ENCODE data around the gene FAM229B.

FAM229B gene

DNA sequence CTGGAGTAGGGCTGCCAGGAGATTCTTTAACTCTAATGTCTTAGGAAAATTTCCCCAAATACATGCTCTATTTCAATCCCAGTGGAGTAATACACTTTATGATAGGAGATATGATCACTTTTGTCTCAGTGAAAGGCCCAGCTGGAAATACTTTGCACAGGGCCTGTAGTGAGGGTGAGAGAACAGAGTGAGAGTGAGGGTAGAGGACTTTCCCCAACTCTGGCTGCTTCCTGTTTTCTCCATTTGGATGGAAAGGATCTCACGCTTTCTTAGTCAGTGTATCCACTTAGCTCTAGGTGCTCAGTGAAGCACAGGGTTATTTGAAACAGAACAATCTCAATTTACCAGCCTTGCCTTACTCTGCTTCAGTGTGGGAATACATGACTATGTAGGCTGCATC is 36.6 kb downstream of the FAM229B start:
- no peak overlapping the region for H3K9ac ChIP-seq
- no peak overlapping the region for H3K27ac ChIP-seq
- H3K79me2 ChIP-seq (ENCODE audit: insufficient read depth, low read depth) = no peaks in the 10 kb centered on the region
- no peak overlapping the region for H2AFZ ChIP-seq (ENCODE audit: low read depth)
- H4K20me1 ChIP-seq (ENCODE audit: insufficient read depth) = no peaks in the 10 kb centered on the region
- no peak overlapping the region for H3K4me3 ChIP-seq (IDR thresholded peaks at IDR 0.05; ENCODE audit: insufficient read depth, low read depth, low read length)
- no peak overlapping the region for H3K4me2 ChIP-seq
- H3K36me3 ChIP-seq (ENCODE audit: insufficient read depth) = no peaks in the 10 kb centered on the region
- no peaks in the 10 kb centered on the region for H3K4me1 ChIP-seq (ENCODE audit: low read depth, poor library complexity, severe bottlenecking)
- H3K27me3 ChIP-seq (ENCODE audit: insufficient read depth, low read depth) = no peaks in the 10 kb centered on the region
- TF ChIP-seq, protein P1, sequence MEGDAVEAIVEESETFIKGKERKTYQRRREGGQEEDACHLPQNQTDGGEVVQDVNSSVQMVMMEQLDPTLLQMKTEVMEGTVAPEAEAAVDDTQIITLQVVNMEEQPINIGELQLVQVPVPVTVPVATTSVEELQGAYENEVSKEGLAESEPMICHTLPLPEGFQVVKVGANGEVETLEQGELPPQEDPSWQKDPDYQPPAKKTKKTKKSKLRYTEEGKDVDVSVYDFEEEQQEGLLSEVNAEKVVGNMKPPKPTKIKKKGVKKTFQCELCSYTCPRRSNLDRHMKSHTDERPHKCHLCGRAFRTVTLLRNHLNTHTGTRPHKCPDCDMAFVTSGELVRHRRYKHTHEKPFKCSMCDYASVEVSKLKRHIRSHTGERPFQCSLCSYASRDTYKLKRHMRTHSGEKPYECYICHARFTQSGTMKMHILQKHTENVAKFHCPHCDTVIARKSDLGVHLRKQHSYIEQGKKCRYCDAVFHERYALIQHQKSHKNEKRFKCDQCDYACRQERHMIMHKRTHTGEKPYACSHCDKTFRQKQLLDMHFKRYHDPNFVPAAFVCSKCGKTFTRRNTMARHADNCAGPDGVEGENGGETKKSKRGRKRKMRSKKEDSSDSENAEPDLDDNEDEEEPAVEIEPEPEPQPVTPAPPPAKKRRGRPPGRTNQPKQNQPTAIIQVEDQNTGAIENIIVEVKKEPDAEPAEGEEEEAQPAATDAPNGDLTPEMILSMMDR (conservative IDR thresholded peaks at IDR 0.05; ENCODE audit: low read depth, low read length) = no peak

DNA sequence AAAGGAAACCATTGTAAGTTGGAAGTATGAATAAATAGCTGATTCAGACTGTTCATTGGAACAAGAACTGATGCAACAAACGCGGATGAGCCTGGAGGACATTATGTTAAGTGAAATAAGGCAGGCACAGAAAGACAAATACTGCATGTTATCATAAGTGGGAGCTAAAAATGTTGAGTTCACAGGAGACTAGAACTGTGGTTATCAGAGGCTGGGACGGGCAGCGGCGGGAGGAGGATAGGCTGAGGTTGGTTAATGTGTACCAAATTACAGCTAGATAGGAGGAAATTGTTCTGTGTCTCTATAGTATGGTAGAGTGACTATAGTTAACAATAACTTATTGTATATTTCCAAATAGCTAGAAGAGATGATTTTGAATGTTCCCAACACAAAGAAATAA is 40.8 kb downstream of the FAM229B start:
- no peak overlapping the region for H3K27ac ChIP-seq
- no peak overlapping the region for H3K9ac ChIP-seq
- no peaks in the 10 kb centered on the region for H3K4me1 ChIP-seq (ENCODE audit: low read depth, poor library complexity, severe bottlenecking)
- H3K36me3 ChIP-seq (ENCODE audit: insufficient read depth) = no peaks in the 10 kb centered on the region
- no peaks in the 10 kb centered on the region for H3K79me2 ChIP-seq (ENCODE audit: insufficient read depth, low read depth)
- no peak overlapping the region for H3K4me2 ChIP-seq
- TF ChIP-seq, protein P1 (conservative IDR thresholded peaks at IDR 0.05; ENCODE audit: low read depth, low read length) = no peak
- H4K20me1 ChIP-seq (ENCODE audit: insufficient read depth) = no peaks in the 10 kb centered on the region
- H3K4me3 ChIP-seq (IDR thresholded peaks at IDR 0.05; ENCODE audit: insufficient read depth, low read depth, low read length) = no peak overlapping the region
- no peak overlapping the region for H2AFZ ChIP-seq (ENCODE audit: low read depth)
- no peaks in the 10 kb centered on the region for H3K27me3 ChIP-seq (ENCODE audit: insufficient read depth, low read depth)

DNA sequence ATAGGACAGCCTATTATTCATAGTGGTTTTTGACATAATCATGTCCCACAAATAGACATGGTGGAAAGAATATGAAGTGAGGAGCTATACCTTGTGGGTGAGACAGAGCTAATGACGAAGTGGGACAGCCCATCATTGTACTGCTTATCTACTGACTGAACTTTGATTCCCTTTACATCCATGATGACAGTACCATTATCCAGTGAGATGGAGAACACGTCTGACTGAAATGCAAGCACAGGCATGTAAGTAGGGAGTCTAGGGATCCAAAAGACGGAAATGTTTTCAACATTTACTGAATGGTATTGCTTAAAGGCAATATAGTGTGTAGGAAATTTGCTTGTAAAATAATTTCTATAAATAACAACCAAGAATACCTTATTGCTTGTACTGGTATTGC is 43.5 kb downstream of the FAM229B start:
- no peaks in the 10 kb centered on the region for H3K36me3 ChIP-seq (ENCODE audit: insufficient read depth)
- H3K4me3 ChIP-seq (IDR thresholded peaks at IDR 0.05; ENCODE audit: insufficient read depth, low read depth, low read length) = no peak overlapping the region
- H3K79me2 ChIP-seq (ENCODE audit: insufficient read depth, low read depth) = no peaks in the 10 kb centered on the region
- TF ChIP-seq, protein P1 (conservative IDR thresholded peaks at IDR 0.05; ENCODE audit: low read depth, low read length) = no peak
- no peak overlapping the region for H3K27ac ChIP-seq
- H3K27me3 ChIP-seq (ENCODE audit: insufficient read depth, low read depth) = no peaks in the 10 kb centered on the region
- no peaks in the 10 kb centered on the region for H3K4me1 ChIP-seq (ENCODE audit: low read depth, poor library complexity, severe bottlenecking)
- no peak overlapping the region for H2AFZ ChIP-seq (ENCODE audit: low read depth)
- H3K4me2 ChIP-seq = no peak overlapping the region
- H3K9ac ChIP-seq = no peak overlapping the region
- H4K20me1 ChIP-seq (ENCODE audit: insufficient read depth) = no peaks in the 10 kb centered on the region

DNA sequence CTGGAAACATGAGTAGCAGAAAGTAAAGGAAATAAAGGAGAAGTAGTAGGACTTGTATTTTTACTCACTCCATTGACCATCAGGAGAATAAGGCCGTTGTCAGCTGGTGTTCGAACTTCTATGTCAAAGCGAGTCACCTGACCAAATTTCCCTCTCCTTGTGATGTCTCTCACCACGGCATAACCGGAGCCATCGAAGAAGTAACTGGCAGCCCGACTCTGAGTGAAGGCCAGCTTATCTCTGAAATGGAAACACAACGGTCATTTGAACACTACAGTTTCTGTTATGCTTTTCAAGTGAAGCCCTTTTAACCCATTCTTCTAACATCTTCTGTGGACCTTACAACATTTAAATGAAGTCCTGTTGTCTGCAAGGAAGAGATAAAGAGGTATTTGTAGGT is 51.7 kb downstream of the FAM229B start:
- no peak overlapping the region for H3K27ac ChIP-seq
- no peaks in the 10 kb centered on the region for H3K27me3 ChIP-seq (ENCODE audit: insufficient read depth, low read depth)
- no peak overlapping the region for H3K9ac ChIP-seq
- H3K4me1 ChIP-seq (ENCODE audit: low read depth, poor library complexity, severe bottlenecking) = no peaks in the 10 kb centered on the region
- no peaks in the 10 kb centered on the region for H3K79me2 ChIP-seq (ENCODE audit: insufficient read depth, low read depth)
- no peak overlapping the region for H2AFZ ChIP-seq (ENCODE audit: low read depth)
- H3K4me3 ChIP-seq (IDR thresholded peaks at IDR 0.05; ENCODE audit: insufficient read depth, low read depth, low read length) = no peak overlapping the region
- no peaks in the 10 kb centered on the region for H3K36me3 ChIP-seq (ENCODE audit: insufficient read depth)
- TF ChIP-seq, protein P1 (conservative IDR thresholded peaks at IDR 0.05; ENCODE audit: low read depth, low read length) = no peak
- H4K20me1 ChIP-seq (ENCODE audit: insufficient read depth) = no peaks in the 10 kb centered on the region
- no peak overlapping the region for H3K4me2 ChIP-seq

All from KMS-11 (cell line).